GM23338 (cell line): ENCODE results near the gene INPP5A. TPM values are rescaled to one million over a fixed set of nuclear protein-coding genes. Genes with fewer than 3 reads are reported as not detected.

Source experiments
- ATAC-seq: fragments of 200-7000 bp; cut with Tn5 transposase; 3 replicates; pipeline ENCODE4 v1.9.1; 2020
- DNase-seq: peaks from one replicate; pipeline ENCODE4 v3.0.0-alpha.2; 2015; ENCODE audit warnings: low spot score
- H2AFZ ChIP-seq: fragments of 200-600 bp; sonication (generic); 2 replicates; pipeline ENCODE4 v1.8.0; 2016; ENCODE audit warnings: antibody characterized with exemption, mild to moderate bottlenecking, moderate library complexity
- H3F3A ChIP-seq: fragments of 200-600 bp; sonication (generic); replicated peaks from 2 replicates; pipeline ENCODE4 v1.8.0; 2017; ENCODE audit warnings: antibody characterized with exemption, mixed run types, low read depth
- H3K27ac ChIP-seq: fragments of 200-600 bp; sonication (generic); 2 replicates; pipeline ENCODE4 v1.6.1; 2016; ENCODE audit warnings: low read depth
- H3K27me3 ChIP-seq: fragments of 200-600 bp; sonication (generic); 2 replicates; pipeline ENCODE4 v1.8.0; 2016; ENCODE audit warnings: mild to moderate bottlenecking, mixed run types, moderate library complexity; ENCODE audit not compliant: insufficient read depth
- H3K36me3 ChIP-seq: fragments of 200-600 bp; sonication (generic); 2 replicates; pipeline ENCODE4 v1.8.0; 2016; ENCODE audit warnings: mild to moderate bottlenecking; ENCODE audit not compliant: insufficient read depth
- H3K4me1 ChIP-seq: fragments of 200-600 bp; sonication (generic); 2 replicates; pipeline ENCODE4 v1.8.0; 2016; ENCODE audit warnings: mild to moderate bottlenecking, moderate library complexity; ENCODE audit not compliant: insufficient read depth
- H3K4me2 ChIP-seq: fragments of 200-600 bp; sonication (generic); 2 replicates; pipeline ENCODE4 v1.7.1; 2017; ENCODE audit warnings: mixed run types
- H3K4me3 ChIP-seq: fragments of 200-600 bp; sonication (generic); 2 replicates; pipeline ENCODE4 v1.6.1; 2016; ENCODE audit warnings: mixed run types
- H3K79me2 ChIP-seq: fragments of 200-600 bp; sonication (generic); replicated peaks from 2 replicates; pipeline ENCODE4 v1.8.0; 2017; ENCODE audit warnings: mild to moderate bottlenecking; ENCODE audit not compliant: insufficient read depth
- H3K9me2 ChIP-seq: fragments of 200-600 bp; sonication (generic); 2 replicates; pipeline ENCODE4 v1.8.0; 2017; ENCODE audit not compliant: insufficient read depth
- H4K20me1 ChIP-seq: fragments of 200-600 bp; sonication (generic); replicated peaks from 2 replicates; pipeline ENCODE4 v1.8.0; 2017; ENCODE audit warnings: mild to moderate bottlenecking; ENCODE audit not compliant: insufficient read depth
- H3K27ac Mint-ChIP-seq: 2 replicates; pipeline ENCODE4 v1.8.0; 2020; ENCODE audit warnings: inconsistent platforms, mild to moderate bottlenecking, moderate library complexity, mixed read lengths
- H3K27me3 Mint-ChIP-seq: 3 replicates; pipeline ENCODE4 v1.8.0; 2022; ENCODE audit warnings: low read depth, mild to moderate bottlenecking, moderate library complexity, mixed read lengths, inconsistent platforms; ENCODE audit not compliant: insufficient read depth, poor library complexity
- H3K36me3 Mint-ChIP-seq: 3 replicates; pipeline ENCODE4 v1.8.0; 2021; ENCODE audit warnings: low read depth, mild to moderate bottlenecking, inconsistent platforms, moderate library complexity, mixed read lengths
- H3K4me1 Mint-ChIP-seq: 3 replicates; pipeline ENCODE4 v1.8.0; 2020; ENCODE audit warnings: mild to moderate bottlenecking, inconsistent platforms, mixed read lengths
- H3K4me3 Mint-ChIP-seq: 3 replicates; pipeline ENCODE4 v1.8.0; 2021; ENCODE audit warnings: moderate library complexity, mild to moderate bottlenecking, inconsistent platforms, mixed read lengths
- H3K9me3 Mint-ChIP-seq: 3 replicates; pipeline ENCODE4 v1.8.0; 2020; ENCODE audit warnings: moderate library complexity, mild to moderate bottlenecking, inconsistent platforms, mixed read lengths
- CREB1 ChIP-seq: fragments of 250-450 bp; sonication (Bioruptor Pico); IDR thresholded peaks from 2 replicates; pipeline ENCODE4 v1.5.0; 2020; ENCODE audit warnings: low read depth, mild to moderate bottlenecking, moderate library complexity
- EZH2 ChIP-seq: fragments of 200-600 bp; sonication (generic); IDR thresholded peaks from one replicate; pipeline ENCODE4 v1.8.0; 2017; ENCODE audit warnings: antibody characterized with exemption, mild to moderate bottlenecking, low read depth; ENCODE audit not compliant: unreplicated experiment
- EZH2phosphoT487 ChIP-seq: fragments of 200-600 bp; sonication (generic); IDR thresholded peaks from one replicate; pipeline ENCODE4 v1.8.1; 2018; ENCODE audit warnings: antibody characterized with exemption; ENCODE audit not compliant: unreplicated experiment
- JUNB ChIP-seq: IDR thresholded peaks from one replicate; pipeline ENCODE4 v1.6.1; 2016; ENCODE audit warnings: antibody characterized with exemption; ENCODE audit not compliant: unreplicated experiment
- NANOG ChIP-seq: IDR thresholded peaks from 2 replicates; pipeline ENCODE4 v1.6.1; 2016; ENCODE audit warnings: antibody characterized with exemption, borderline replicate concordance
- POLR2AphosphoS5 ChIP-seq: IDR thresholded peaks from 2 replicates; pipeline ENCODE4 v1.6.1; 2016; ENCODE audit warnings: antibody characterized with exemption, low read depth
- STAT1 ChIP-seq: IDR thresholded peaks from one replicate; pipeline ENCODE4 v1.6.1; 2016; ENCODE audit warnings: antibody characterized with exemption; ENCODE audit not compliant: unreplicated experiment
- ZNF114 ChIP-seq: fragments of 250-450 bp; sonication (Bioruptor Pico); IDR thresholded peaks from 2 replicates; pipeline ENCODE4 v1.5.0; 2020; ENCODE audit warnings: mild to moderate bottlenecking, moderate library complexity
- ZNF331 ChIP-seq: fragments of 250-450 bp; sonication (Bioruptor Pico); IDR thresholded peaks from 2 replicates; pipeline ENCODE4 v1.5.0; 2020; ENCODE audit warnings: low read depth, mild to moderate bottlenecking, moderate library complexity
- polyA plus RNA-seq: library from polyadenylated mRNA; unstranded; fragments of >200 nt; fragmentation: Nextera tagmentation; extraction: Ambion mirVana; gene quantifications from 2 replicates; pipeline ENCODE4 v1.2.1, GENCODE V29; 2016
- total RNA-seq: library from RNA; depleted of rRNA; stranded (reverse); fragments of >200 nt; shearing (Covaris generic); gene quantifications from 2 replicates; pipeline ENCODE4 v1.2.3, GENCODE V29; 2014
- TF ChIP-seq, protein P1 (sequence below), 2 experiments: fragments of 200-600 bp in 1 of 2; sonication (generic) in 1 of 2; conservative IDR thresholded peaks; 2 replicates each; pipeline versions ENCODE4 v1.5.1 to v1.6.1; 2016 to 2017; ENCODE audit warnings: antibody characterized with exemption in 2 of 2, low read depth in 2 of 2, mild to moderate bottlenecking in 2 of 2, moderate library complexity in 1 of 2
- TF ChIP-seq, protein P2 (sequence below): IDR thresholded peaks from 2 replicates; pipeline ENCODE4 v1.6.1; 2016; ENCODE audit warnings: antibody characterized with exemption
- TF ChIP-seq, protein P3 (sequence below): IDR thresholded peaks from one replicate; pipeline ENCODE4 v1.6.1; 2018; ENCODE audit warnings: antibody characterized with exemption; ENCODE audit not compliant: unreplicated experiment
- TF ChIP-seq, protein P4 (sequence below): fragments of 250-450 bp; sonication (Bioruptor Pico); IDR thresholded peaks from 2 replicates; pipeline ENCODE4 v1.5.0; 2020; ENCODE audit warnings: mild to moderate bottlenecking, moderate library complexity

Gene INPP5A
- total and polyA plus RNA-seq, 2 experiments from 2014 or later = 5.9 to 40.6 TPM

DNA sequence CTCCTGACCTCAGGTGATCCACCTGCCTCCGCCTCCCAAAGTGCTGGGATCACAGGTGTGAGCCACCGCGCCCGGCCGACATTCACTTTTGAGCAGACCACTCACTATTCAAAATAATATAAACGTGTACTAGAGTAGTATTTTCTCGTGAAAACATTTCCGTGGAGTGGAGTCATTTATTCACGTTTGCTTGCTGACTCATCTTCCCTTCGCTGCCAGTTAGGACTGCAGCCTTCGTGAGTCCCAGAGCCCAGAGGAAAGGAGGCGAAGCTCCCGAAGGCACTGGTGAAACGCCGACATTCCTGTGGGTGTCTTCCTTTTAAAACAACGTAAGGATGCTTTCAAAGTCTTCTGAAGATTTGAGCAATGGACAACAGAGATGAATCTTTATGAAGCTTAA is 10.9 kb upstream of the INPP5A start:
- ATAC-seq (no peak), DNase-seq (no peak)
- H3K27ac Mint-ChIP-seq = no peak overlapping the region
- no peak overlapping the region for H3K27ac ChIP-seq
- H3K9me3 Mint-ChIP-seq = peaks cover 8% of the 10 kb centered on the region; the same call in 1 of the 3 replicates
- no peak overlapping the region for H3K4me3 ChIP-seq
- H3K27me3 Mint-ChIP-seq = peaks cover 6% of the 10 kb centered on the region
- H3K4me1 ChIP-seq = no peaks in the 10 kb centered on the region
- peaks cover 9% of the 10 kb centered on the region; the same call in 1 of the 2 replicates for H3K27me3 ChIP-seq
- no peak overlapping the region for H2AFZ ChIP-seq
- no peaks in the 10 kb centered on the region for H3K36me3 ChIP-seq
- no peak overlapping the region for H3K4me2 ChIP-seq
- H4K20me1 ChIP-seq = no peaks in the 10 kb centered on the region
- H3F3A ChIP-seq = no peaks in the 10 kb centered on the region
- H3K9me2 ChIP-seq = no peaks in the 10 kb centered on the region
- H3K36me3 Mint-ChIP-seq = no peaks in the 10 kb centered on the region
- no peaks in the 10 kb centered on the region for H3K79me2 ChIP-seq
- H3K4me1 Mint-ChIP-seq = peaks cover 9% of the 10 kb centered on the region; the same call in 2 of the 3 replicates
- no peak for TF ChIP-seq EZH2phosphoT487
- no peak for TF ChIP-seq CREB1 (CRISPR knock-in tag)
- TF ChIP-seq, protein P1, sequence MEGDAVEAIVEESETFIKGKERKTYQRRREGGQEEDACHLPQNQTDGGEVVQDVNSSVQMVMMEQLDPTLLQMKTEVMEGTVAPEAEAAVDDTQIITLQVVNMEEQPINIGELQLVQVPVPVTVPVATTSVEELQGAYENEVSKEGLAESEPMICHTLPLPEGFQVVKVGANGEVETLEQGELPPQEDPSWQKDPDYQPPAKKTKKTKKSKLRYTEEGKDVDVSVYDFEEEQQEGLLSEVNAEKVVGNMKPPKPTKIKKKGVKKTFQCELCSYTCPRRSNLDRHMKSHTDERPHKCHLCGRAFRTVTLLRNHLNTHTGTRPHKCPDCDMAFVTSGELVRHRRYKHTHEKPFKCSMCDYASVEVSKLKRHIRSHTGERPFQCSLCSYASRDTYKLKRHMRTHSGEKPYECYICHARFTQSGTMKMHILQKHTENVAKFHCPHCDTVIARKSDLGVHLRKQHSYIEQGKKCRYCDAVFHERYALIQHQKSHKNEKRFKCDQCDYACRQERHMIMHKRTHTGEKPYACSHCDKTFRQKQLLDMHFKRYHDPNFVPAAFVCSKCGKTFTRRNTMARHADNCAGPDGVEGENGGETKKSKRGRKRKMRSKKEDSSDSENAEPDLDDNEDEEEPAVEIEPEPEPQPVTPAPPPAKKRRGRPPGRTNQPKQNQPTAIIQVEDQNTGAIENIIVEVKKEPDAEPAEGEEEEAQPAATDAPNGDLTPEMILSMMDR (conservative IDR thresholded peaks at IDR 0.05; ENCODE audit: low read depth in 2 of 2) = no peak
- TF ChIP-seq, protein P2, sequence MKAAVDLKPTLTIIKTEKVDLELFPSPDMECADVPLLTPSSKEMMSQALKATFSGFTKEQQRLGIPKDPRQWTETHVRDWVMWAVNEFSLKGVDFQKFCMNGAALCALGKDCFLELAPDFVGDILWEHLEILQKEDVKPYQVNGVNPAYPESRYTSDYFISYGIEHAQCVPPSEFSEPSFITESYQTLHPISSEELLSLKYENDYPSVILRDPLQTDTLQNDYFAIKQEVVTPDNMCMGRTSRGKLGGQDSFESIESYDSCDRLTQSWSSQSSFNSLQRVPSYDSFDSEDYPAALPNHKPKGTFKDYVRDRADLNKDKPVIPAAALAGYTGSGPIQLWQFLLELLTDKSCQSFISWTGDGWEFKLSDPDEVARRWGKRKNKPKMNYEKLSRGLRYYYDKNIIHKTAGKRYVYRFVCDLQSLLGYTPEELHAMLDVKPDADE = no peak
- TF ChIP-seq JUNB = no peak
- no peak for TF ChIP-seq ZNF114 (CRISPR knock-in tag)
- no peak for TF ChIP-seq STAT1
- TF ChIP-seq, protein P3, sequence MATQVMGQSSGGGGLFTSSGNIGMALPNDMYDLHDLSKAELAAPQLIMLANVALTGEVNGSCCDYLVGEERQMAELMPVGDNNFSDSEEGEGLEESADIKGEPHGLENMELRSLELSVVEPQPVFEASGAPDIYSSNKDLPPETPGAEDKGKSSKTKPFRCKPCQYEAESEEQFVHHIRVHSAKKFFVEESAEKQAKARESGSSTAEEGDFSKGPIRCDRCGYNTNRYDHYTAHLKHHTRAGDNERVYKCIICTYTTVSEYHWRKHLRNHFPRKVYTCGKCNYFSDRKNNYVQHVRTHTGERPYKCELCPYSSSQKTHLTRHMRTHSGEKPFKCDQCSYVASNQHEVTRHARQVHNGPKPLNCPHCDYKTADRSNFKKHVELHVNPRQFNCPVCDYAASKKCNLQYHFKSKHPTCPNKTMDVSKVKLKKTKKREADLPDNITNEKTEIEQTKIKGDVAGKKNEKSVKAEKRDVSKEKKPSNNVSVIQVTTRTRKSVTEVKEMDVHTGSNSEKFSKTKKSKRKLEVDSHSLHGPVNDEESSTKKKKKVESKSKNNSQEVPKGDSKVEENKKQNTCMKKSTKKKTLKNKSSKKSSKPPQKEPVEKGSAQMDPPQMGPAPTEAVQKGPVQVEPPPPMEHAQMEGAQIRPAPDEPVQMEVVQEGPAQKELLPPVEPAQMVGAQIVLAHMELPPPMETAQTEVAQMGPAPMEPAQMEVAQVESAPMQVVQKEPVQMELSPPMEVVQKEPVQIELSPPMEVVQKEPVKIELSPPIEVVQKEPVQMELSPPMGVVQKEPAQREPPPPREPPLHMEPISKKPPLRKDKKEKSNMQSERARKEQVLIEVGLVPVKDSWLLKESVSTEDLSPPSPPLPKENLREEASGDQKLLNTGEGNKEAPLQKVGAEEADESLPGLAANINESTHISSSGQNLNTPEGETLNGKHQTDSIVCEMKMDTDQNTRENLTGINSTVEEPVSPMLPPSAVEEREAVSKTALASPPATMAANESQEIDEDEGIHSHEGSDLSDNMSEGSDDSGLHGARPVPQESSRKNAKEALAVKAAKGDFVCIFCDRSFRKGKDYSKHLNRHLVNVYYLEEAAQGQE = no peak
- TF ChIP-seq POLR2AphosphoS5 = no peak
- TF ChIP-seq, protein P4, sequence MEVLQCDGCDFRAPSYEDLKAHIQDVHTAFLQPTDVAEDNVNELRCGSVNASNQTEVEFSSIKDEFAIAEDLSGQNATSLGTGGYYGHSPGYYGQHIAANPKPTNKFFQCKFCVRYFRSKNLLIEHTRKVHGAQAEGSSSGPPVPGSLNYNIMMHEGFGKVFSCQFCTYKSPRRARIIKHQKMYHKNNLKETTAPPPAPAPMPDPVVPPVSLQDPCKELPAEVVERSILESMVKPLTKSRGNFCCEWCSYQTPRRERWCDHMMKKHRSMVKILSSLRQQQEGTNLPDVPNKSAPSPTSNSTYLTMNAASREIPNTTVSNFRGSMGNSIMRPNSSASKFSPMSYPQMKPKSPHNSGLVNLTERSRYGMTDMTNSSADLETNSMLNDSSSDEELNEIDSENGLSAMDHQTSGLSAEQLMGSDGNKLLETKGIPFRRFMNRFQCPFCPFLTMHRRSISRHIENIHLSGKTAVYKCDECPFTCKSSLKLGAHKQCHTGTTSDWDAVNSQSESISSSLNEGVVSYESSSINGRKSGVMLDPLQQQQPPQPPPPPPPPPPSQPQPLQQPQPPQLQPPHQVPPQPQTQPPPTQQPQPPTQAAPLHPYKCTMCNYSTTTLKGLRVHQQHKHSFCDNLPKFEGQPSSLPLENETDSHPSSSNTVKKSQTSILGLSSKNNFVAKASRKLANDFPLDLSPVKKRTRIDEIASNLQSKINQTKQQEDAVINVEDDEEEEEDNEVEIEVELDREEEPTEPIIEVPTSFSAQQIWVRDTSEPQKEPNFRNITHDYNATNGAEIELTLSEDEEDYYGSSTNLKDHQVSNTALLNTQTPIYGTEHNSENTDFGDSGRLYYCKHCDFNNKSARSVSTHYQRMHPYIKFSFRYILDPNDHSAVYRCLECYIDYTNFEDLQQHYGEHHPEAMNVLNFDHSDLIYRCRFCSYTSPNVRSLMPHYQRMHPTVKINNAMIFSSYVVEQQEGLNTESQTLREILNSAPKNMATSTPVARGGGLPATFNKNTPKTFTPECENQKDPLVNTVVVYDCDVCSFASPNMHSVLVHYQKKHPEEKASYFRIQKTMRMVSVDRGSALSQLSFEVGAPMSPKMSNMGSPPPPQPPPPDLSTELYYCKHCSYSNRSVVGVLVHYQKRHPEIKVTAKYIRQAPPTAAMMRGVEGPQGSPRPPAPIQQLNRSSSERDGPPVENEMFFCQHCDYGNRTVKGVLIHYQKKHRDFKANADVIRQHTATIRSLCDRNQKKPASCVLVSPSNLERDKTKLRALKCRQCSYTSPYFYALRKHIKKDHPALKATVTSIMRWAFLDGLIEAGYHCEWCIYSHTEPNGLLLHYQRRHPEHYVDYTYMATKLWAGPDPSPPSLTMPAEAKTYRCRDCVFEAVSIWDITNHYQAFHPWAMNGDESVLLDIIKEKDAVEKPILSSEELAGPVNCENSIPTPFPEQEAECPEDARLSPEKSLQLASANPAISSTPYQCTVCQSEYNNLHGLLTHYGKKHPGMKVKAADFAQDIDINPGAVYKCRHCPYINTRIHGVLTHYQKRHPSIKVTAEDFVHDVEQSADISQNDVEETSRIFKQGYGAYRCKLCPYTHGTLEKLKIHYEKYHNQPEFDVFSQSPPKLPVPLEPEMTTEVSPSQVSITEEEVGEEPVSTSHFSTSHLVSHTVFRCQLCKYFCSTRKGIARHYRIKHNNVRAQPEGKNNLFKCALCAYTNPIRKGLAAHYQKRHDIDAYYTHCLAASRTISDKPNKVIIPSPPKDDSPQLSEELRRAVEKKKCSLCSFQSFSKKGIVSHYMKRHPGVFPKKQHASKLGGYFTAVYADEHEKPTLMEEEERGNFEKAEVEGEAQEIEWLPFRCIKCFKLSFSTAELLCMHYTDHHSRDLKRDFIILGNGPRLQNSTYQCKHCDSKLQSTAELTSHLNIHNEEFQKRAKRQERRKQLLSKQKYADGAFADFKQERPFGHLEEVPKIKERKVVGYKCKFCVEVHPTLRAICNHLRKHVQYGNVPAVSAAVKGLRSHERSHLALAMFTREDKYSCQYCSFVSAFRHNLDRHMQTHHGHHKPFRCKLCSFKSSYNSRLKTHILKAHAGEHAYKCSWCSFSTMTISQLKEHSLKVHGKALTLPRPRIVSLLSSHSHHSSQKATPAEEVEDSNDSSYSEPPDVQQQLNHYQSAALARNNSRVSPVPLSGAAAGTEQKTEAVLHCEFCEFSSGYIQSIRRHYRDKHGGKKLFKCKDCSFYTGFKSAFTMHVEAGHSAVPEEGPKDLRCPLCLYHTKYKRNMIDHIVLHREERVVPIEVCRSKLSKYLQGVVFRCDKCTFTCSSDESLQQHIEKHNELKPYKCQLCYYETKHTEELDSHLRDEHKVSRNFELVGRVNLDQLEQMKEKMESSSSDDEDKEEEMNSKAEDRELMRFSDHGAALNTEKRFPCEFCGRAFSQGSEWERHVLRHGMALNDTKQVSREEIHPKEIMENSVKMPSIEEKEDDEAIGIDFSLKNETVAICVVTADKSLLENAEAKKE (CRISPR knock-in tag) = no peak
- TF ChIP-seq EZH2 = no peak
- TF ChIP-seq ZNF331 = no peak
- no peak for TF ChIP-seq NANOG
- no peak overlapping the region for H3K4me3 Mint-ChIP-seq
